GM19043 (cell line): ENCODE measurements around the gene SLC22A4.
A peak's percentile ranks its signal among the peaks of the same experiment; 100 is the strongest.

ENCODE experiments used
- ATAC-seq: cut with Tn5 transposase; IDR thresholded peaks from one replicate; pipeline ENCODE4 v1.9.1; 2021; ENCODE audit warnings: low read depth; ENCODE audit not compliant: unreplicated experiment

SLC22A4 gene

GRCh38 chr5:132323202-132323601, 29.0 kb downstream of the SLC22A4 start:
- no peak for ATAC-seq

GRCh38 chr5:132325691-132326090, 31.5 kb downstream of the SLC22A4 start:
- no peak for ATAC-seq

GRCh38 chr5:132327252-132327955, 33.2 kb downstream of the SLC22A4 start:
- no peak for ATAC-seq

GRCh38 chr5:132334812-132335211, 40.6 kb downstream of the SLC22A4 start:
- no peak for ATAC-seq

GRCh38 chr5:132335402-132335801, 41.2 kb downstream of the SLC22A4 start:
- ATAC-seq, result no peak

GRCh38 chr5:132339502-132339901, 45.3 kb downstream of the SLC22A4 start:
- no peak for ATAC-seq

- no peak for ATAC-seq
Observed at GRCh38 chr5:132342291-132343180, 48.3 kb downstream of the SLC22A4 start.

- ATAC-seq, result no peak
Observed at GRCh38 chr5:132344775-132345514, 50.8 kb downstream of the SLC22A4 start.

- ATAC-seq, result no peak
Observed at GRCh38 chr5:132353486-132353995, 59.3 kb downstream of the SLC22A4 start.

GRCh38 chr5:132354381-132355139, 60.4 kb downstream of the SLC22A4 start:
- ATAC-seq, result no peak

GRCh38 chr5:132355140-132355765, 61.1 kb downstream of the SLC22A4 start:
- no peak for ATAC-seq

GRCh38 chr5:132358775-132359174, 64.6 kb downstream of the SLC22A4 start:
- ATAC-seq, result no peak

- ATAC-seq, result no peak
Observed at GRCh38 chr5:132362086-132362485, 67.9 kb downstream of the SLC22A4 start.

- no peak for ATAC-seq
Observed at GRCh38 chr5:132363431-132364112, 69.4 kb downstream of the SLC22A4 start.

GRCh38 chr5:132364319-132364718, 70.1 kb downstream of the SLC22A4 start:
- ATAC-seq, result no peak

GRCh38 chr5:132365213-132365612, 71.0 kb downstream of the SLC22A4 start:
- ATAC-seq, result no peak

GRCh38 chr5:132368186-132368585, 74.0 kb downstream of the SLC22A4 start:
- ATAC-seq, result no peak

GRCh38 chr5:132369007-132369473, 74.8 kb downstream of the SLC22A4 start:
- peak; percentile 33 for ATAC-seq
